Measurements from ENCODE around the gene CHIC2.

GRCh38 chr4:54077812-54078211 is 13.4 kb upstream of the CHIC2 start:
- TF ChIP-seq POLR2AphosphoS5 (IDR thresholded peaks at IDR 0.05; ENCODE audit: low read depth, low read length) (no peak), TAF1 (IDR thresholded peaks at IDR 0.05; ENCODE audit: low read depth, low read length) (no peak), POLR2A (IDR thresholded peaks at IDR 0.05; ENCODE audit: low read depth, low read length) (no peak), POU2F2 (IDR thresholded peaks at IDR 0.05; ENCODE audit: low read depth, low read length) (no peak), PAX5 (IDR thresholded peaks at IDR 0.05; ENCODE audit: insufficient read depth, low read length, severe bottlenecking) (no peak)
